NCI-H1105 (cell line): ENCODE results near the gene DPYD.

Experiments used
- DNase-seq: peaks from one replicate; lab custom pipeline; 2025; lab: John Stamatoyannopoulos, UW

DPYD gene

DNA sequence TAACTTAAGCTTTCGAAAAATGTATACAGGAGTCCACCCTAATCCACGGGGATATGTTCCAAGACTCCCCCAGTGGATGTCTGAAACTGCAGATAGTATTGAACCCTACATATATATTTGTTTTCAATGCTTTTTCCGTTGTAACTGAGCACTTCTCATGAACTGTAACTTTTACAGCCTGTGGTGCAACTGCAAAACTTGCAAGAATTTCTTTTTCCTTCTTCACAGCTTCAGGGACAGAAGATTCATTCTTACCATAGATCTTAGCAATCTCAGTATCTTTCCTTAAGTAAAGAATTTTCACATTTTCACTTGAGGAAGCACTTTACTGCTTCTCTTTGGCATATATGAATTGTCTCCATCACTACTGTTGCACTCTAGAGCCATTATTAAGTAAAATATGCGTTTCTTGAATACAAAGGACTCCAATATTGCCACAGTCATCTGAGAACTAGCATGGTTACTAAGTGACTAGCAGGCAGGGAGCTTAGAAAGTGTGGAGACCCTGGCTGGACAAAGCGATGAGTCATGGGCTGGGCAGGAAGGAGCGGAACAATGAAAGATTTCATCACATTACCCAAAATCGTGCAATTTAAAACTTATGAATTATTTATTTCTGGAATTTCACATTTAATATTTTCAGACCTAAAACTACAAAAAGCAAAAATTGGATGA is 14.1 kb downstream of the DPYD start:
- DNase-seq: no peak

DNA sequence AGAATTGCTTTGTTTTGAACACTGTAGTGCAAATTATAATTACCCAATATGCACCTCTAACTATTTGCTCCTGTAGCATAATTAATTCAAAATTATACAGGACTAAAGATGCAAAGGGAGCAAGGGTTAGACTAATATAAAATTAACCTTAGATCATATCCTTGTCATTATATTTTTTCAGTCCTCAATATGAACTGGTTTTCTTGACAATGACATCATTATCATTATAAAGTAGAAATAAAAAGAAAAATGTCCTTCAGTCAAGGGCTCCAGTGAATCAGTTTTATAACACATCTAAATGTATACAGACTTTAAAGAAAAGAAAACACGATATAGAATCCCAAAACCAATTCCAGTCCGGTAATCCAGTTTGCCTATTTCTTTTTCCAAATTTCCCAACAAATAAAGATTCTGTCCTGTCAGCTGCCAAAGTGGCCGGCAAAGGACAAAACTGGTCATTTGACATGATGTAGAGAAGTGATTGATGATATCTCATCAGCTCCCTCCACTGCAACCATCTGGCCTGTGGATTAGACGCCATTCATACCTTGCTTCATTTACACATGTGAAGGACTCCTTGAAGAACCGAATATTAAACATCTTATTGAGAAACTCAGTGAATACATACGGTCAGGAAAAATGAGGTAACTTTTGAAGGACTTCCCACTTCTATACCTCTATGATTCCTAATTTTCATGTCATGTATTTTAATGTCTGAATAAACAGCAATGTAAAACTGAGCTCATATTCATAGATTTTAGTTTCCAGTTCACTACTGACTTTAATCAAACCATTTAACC is 15.5 kb downstream of the DPYD start:
- DNase-seq: no peak

DNA sequence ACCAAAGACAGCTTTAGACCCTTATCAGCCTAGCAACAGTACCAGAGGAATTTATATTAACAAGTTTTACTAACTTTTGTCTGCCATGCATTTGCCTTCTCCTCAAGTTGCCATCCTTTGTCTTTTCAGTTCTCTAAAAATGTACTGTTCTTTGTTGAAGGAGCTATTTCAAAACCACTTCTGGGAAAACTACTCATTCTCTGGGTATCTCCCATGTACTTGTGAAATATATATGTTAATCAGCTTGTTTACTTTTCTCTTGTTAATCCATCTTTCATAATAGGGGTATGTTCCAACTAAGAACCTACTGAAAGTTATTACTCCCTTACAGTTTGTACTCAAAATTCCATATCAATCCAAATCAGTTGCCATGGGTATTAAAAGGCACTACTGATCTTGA is 16.3 kb downstream of the DPYD start:
- DNase-seq: no peak

DNA sequence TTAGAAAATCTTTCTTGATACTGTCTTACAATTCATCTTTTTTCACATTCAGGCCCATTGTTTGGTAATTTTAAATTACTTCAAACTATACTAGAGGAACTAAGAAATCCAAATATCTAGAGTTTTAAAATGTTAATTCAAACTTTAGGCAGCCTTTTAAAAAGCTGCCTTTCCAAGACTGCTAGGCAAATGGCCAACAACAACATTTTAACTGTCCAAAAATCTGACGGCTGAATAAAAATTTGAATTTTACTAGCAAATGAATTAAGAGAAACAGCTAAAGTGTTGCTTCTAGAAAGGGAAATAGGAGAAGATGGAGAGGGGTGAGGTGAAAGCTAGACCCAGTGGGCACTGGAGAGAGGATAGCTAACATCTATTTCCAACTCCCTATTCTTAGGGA is 17.2 kb downstream of the DPYD start:
- no peak for DNase-seq

DNA sequence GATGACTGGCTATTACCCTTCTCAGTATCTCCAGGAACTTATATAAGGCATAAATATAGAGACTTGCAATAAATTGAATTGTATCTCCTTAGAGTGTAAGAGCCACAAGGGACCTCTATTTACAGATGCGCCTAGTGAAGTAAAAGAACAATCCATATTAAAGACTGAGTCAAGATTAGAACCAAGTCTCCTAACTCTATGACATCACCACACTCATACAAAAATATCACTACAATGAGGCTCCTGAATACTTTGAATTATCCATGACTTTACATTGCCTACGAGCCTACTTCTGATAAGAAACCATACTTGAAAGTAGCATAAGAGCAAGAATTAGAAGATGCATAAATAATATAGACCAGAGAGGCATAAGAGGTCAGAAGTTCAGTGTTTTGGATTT is 18.8 kb downstream of the DPYD start:
- DNase-seq: no peak

DNA sequence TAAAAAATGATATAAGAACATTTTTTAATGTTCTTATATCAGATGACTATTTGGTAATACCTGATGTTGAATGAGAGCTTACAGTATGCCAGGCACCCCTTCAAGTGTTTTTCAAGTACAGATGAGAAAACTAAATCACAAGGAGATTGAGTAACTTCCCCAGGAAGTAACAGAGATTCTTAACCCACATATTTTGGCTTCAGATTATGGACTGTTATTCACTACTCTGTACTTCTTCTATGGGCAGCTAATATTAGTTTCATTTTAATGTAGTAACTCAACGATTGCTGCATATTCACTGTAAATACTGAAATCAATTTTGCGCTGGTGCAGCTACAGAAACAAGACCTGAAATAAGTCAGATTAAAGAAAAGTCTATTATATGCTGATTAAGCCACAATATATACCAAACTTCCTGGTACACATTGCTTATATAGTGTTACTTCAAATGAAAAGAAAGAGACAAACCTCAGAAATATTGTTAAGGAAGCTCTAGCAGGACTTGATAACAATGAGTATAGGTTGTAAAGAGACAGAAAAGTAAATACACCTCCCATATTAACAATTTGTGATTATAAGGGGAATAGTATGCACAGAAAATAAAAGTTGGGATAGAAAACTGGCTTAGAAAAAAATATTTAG is 19.7 kb downstream of the DPYD start:
- no peak for DNase-seq

DNA sequence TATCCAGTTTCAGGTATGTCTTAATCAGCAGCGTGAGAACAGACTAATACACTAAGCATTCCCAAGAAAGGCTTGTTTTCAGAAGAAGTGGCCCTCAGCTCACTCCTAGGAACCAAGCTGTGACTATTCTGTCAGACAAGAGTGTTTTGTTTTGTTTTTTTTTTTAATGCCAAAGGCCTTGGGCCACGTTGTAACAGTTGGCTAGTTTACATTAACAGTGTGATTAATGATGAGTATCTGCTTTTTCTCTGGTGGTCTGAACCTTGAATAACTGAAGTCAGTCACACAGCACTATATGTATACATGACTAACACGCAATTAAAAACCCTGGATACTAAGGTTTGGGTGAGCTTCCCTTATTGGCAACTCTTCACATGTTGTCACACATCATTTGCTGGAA is 21.9 kb downstream of the DPYD start:
- DNase-seq: no peak

DNA sequence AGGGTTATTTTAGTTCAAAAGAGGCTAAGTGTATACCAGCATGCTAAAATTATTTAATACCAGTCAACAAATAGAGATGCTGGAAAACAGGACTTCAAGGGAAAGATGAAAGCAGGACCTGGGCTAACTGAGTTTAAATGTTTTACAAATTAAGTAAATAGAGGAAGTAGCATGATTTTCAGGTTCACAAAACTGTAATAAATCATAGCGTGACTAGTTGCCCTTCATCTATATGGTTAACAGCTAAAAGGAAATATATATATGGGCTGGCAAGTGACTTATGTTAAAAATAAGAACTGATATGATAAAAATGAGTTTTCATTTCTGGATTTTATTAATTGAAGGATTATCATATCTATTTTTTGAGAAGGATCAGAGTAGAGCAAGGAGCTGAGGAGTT is 25.6 kb downstream of the DPYD start:
- no peak for DNase-seq

DNA sequence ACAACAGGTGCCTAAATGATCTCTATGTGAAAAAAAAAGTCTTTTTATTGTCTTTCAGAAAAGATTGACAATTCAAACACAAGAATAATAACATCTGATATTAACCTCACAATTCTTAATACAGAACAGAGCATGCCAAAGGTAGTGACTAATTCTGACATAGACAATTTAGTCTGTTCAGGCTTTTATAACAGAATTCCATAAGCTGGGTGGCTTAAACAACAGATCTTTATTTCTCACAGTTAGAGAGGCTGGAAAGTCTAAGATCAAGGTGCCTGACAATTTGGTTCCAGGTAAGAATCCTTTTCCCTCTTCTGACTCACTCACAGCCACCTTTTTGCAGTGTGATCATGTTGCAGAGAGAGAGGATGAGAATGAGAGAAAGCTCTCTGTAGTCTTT is 27.0 kb downstream of the DPYD start:
- DNase-seq: no peak

DNA sequence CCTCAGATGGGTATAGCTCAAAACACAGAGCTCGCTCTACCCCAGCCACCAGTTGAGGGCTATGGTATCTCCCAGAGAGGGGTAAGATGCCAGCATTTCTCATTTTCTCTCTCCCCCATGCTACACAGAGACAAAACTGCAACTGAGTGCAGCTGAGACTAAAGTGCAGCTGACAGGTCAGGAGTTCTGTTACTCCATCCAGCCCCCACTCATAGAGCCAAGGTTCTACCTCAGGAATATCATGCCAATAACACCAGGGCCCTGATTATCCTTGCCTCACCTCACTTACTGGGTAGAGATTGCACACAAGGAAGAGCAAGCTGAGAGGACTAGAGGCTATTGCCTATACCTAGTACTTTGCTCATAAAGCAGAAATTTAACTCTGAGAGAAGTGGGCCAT is 34.6 kb downstream of the DPYD start:
- no peak for DNase-seq

DNA sequence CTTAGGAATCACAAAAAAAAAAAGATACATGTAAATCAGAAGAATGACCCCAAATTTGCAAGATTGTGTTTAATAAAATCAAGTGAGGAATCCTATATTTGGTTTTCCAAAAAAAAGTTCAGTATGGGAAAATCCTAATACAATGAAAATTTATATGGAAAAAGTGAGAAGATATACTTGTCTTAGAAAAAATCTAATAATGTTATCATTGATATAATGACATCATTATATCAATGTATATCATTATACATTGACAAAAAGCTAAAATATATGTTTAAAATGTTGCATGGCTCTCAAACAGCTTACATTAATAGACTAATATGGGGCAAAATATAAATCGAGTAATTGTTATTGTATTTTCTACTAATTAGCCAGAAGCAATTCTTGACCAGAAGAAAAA is 37.0 kb downstream of the DPYD start:
- DNase-seq: no peak

DNA sequence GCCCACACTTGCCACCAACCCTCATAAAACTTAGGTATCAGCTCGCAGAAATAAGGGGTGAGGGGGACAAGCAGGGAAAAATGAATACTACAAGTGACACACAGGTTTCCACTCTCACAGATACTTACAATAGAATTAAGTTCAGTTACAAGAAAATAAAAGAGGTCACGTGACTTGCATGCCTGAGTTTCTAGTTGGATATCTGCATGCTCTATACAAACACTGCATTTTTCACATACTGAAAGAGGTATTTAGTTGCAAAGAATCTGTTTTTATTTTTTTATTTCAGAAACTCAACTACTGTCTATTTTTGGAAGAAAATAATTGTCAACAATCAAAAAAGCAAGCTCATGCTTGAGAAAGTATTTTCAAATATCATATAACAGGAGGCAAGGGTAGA is 43.5 kb downstream of the DPYD start:
- DNase-seq: no peak

DNA sequence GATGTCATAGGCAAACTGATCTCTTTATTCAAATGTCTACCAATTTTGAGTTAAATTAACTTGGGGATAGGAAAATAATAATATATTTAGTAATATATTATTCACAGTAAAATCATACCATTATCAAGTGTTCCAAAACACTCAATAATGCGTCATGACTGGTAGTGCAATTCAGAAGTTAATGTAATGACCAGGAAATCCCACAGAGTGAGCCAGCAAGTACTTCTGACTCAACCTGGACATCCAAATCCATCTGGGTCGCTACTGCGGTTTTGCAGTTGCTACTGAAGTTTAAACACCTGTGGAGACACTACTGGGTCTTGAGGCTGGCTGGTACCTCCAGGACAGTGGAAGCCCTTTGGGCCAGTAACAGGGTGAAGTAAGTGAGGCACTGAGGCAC is 44.8 kb downstream of the DPYD start:
- DNase-seq: no peak

DNA sequence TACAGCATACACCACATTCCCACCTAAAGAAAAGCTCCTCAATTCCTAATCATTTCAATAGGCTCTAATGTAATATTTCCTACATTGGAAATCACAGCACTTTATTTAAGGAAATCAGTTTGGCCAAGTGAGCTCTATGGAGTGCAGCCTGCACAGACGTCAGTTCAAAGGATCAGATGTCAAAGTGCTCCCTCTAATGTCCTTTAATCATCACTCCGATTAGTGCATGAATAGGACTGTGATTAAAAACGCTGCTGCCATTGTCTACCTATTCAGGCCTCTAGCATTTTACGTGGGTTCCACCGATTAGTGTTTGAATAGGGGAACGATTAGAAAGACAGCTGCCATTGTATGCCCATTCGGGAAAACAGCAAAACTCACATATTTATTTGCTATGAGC is 50.2 kb downstream of the DPYD start:
- peak; percentile 94 for DNase-seq

DNA sequence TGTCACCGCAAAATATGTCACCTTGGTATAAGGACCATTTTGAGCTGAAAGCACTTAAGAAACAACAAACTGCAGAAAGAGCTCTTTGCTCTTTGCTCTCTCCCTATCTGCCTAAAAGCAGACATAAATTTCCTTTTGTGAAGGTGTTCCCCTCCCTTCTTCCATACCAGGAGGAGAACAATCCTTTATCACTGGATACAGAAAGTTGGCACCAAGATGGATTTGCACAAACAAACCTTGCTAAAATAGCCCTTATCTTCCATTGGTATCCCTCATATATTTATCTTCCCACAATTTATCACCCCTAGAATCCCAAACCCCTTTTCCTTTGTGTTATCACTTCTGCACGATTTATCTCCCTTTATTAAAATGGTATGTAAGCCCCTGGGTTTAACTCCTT is 51.4 kb downstream of the DPYD start:
- DNase-seq: no peak

DNA sequence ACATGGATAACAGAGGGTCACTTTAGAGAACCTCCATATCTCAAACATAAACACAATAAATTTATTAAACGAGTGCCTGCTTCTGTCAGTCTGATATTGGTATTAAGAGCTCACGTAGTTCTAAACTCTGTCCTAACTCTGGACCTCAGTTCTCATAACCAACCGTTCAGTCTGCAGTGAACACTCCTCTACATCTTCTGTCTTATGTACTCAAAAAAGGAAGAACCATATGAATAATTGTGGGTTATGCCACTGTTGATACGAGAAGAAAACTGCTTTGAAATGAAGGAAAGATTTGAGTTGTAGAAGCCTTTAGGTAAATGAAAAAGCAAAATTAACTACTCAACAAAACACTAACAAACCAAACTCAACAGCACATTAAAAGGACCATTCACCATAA is 53.7 kb downstream of the DPYD start:
- DNase-seq: no peak

DNA sequence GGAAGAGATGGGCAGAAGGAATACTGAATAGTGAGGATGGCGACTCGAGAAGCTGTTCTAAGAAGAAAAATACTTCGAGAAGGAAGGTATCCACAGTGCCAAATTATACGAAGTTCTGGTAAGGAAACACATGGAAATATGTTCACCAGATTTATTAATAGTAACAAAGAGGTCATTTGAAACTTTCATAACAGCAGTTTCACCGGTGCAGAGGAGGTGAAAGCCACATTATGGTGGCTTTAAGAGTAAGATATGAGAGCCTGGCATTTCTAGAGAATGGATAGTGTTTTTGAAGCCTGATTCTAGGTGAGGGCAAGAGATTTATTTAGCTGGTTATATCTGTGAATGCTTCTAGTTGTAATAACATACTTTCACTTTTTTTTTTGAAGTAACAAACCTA is 56.2 kb downstream of the DPYD start:
- DNase-seq: no peak

DNA sequence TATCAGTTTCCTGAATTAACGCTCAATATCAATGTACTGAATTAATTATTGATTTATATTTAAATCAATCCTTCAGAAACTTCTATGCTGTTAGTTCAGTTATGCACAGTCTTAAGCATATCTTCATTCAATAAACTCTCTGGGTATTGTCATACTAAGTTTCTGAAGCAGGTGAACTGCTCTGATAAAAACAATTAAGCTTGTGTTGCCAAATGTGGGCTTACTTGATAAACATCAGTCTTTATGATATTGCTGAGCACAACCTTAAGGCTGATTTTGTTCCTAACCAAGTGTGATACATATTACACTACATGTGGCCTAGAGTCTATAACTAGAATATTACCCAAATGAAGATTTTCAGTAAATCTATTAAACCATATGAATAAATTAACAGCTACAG is 67.6 kb downstream of the DPYD start:
- DNase-seq: no peak

DNA sequence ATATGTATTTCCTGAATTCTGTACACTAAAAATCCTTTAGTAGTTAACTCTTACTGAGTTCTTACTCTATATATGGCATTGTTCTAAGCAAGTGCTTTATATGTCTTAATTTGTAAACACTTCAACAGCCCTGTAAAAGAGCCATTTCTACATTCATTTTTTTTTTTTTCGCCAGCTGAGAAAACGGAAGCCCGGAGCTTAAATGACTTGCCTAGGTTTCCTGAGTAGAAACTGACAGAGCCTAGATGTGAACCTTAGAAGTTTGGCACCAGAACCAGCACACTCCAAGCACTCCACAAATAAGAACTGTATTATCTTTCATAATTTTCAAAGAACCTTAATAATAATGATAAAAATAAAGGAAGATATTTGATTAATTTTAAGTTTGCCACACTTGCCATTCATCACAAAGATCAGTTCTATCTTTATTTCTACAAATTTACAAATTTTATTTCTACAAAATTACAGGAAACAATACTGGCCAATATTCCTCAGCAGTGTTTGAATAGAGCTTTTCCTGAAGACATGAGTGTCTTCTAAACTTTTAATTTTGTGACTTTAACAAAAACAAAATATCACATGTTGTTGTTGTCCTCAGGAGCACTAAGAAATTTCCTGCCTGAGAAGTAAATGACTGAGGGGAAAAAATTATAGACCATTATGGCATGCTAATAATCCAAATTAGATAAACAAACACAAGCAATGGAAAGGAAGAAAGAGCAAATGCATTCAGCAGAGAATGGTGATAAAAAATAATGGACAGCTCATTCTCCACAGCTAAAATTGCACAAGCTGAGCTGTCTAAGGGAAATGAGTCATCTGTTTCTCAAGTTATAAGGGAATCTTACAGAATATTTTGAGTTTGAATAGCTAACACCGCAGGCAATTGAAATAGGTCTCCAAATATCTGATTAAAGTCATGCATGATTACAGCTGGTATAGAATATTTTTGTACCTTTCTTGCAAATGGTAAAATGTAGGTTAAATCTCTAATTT is 71.2 kb downstream of the DPYD start:
- peak; percentile 85 for DNase-seq

DNA sequence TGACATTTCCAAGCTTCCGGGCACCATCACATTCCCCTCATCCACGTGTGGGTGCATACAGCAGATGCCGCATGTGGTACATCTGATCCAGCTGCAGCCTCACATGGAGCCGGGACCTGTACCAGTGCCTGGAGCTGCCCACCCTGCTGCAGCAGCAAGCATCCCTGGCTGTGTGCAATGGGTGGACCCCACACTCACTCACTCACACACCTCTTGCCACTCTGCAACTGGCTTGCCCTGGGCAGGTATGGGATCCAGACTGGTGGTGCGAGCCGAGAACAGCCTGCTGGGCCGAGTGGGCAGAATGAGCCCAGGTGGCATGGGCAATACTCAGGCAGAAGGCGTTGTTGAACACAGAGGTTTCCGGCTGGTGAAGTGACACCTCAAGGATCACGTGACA is 75.0 kb downstream of the DPYD start:
- DNase-seq: no peak

DNA sequence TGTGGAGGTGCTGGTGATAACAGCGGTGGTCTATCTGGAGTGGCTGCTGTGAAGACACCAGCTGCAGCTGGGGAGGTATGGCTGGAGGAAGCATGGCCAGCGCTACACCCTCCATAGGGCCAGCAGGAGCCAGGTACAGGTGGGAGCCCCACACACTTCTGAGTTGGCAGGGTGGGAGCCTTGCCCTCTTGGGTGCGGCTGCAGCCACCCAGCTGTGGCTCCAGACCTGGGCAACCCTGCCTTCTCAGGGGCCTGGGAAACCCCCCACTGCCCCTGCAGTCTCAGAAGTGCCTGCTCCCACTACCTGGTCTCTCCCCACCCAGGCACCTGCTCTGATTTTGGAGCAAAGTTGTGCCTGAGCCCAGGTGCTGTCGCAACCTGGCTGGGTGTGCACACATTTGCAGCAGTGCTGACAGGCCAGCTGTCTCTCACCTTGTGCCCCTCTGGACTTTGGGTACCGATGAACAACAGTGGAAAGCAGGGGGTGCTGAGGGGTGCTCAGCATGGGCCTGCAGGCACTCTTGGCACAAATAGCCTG is 76.2 kb downstream of the DPYD start:
- DNase-seq: no peak

DNA sequence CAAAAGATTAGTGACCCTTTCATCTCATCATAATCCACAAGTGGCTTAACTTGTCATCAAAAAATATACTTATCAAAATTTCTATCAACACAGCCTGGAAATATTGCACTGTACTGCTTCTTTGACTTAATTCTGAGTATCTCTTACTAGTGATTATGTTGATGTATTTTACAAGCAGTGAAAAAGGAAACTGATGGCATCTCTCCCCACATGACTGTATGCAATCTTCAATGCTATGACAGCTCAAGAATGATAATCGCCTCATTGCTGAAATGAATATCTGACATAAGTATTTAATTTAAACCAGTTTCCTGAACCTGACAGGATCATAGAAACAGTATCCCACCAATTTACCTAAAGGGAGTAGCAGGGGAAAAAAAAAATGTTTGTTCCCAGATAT is 79.5 kb downstream of the DPYD start:
- no peak for DNase-seq
